Activated T-cell treated with anti-CD3 and anti-CD28 coated beads for 4 hours (primary cell): ENCODE measurements around the gene BTBD2.
A peak's percentile ranks its signal among the peaks of the same experiment; 100 is the strongest.
"Not testable (repeated sequence)": the region's sequence is repeated elsewhere in the genome, so short reads cannot be mapped to it uniquely, and the experiment has no call there.

Experiments
- DNase-seq: peaks from one replicate; pipeline ENCODE4 v3.0.0-alpha.2; 2020

BTBD2 gene

GRCh38 chr19:2039089-2039958 lies 23.8 kb upstream of the BTBD2 start:
- no peak for DNase-seq

DNA sequence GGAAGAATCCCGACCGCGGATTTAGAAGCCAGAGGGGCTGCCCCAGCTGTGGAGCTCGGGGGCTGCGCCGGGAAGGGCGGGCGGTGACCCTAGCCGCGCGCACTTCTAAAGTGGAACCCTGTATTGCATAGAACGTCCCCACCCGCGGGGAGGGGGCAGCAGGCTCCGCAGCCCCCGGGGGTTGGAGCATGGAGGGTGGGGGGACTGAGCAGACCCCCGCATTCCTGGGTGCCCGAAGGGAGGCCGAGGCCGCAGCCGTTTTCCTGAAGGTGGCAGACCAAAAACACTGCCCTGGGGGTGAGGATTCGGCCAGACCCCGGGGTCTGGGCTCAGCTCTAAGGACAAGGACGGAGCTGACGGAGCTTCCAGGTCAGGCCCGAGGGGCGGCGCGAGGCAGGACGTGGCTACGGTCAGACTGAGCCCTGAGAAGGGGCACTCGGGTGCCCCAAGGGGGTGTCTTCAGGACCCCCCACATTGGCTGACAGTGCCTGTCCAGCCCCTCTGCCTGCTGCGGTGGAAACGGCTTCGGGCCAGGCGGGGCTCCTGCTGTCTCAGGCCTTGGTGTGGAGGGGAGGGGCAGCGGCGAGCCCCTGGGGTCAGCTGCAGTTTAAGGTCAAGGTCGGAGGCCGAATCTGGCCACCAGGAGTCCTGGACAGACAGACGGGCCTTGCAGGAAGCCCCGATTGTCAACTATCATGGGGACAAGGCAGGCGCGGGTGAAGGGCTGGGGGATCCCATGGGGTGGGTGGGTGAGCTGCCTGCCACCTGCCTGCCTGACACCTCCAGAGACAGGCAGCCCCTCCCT lies 23.0 kb upstream of the BTBD2 start:
- DNase-seq = no peak

- DNase-seq = no peak
Observed at GRCh38 chr19:2037651-2038255, 22.2 kb upstream of the BTBD2 start.

DNA sequence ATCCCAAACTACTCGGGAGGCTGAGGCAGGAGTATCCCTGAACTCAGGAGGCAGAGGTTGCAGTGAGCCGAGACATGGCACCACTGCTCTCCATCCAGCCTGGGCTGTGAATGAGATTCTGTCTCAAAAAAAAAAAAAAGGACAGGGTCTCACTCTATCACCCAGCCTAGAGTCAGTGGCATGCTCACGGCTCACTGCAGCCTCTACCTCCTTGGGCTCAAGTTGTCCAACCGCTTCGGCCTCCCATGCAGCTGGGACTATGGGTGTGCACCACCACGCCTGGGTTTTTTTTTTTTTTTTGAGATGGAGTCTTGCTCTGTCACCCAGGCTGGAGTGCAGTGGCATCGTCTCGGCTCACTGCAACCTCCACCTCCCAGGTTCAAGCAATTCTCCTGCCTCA lies 20.9 kb upstream of the BTBD2 start:
- DNase-seq = no peak

- no peak for DNase-seq
Observed at GRCh38 chr19:2035590-2035991, 20.1 kb upstream of the BTBD2 start.

- peak; percentile 40 for DNase-seq
Observed at GRCh38 chr19:2034729-2035589, 19.4 kb upstream of the BTBD2 start.

DNA sequence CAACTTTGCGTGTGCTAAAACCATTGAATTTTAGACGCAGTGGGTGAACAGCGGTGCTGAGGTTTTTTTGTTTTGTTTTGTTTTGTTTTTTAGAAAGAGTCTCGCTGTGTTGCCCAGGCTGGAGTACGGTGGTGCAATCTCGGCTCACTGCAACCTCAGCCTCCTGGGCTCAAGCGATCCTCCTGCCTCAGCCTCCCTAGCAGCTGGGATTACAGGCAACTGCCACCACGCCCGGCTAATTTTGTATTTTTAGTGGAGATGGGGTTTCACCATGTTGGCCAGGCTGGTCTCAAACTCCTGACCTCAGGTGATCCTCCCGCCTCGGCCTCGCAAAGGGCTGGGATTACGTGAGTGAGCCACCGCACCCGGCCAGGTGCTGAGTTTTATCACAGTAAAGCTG lies 18.7 kb upstream of the BTBD2 start:
- DNase-seq = not testable (repeated sequence)

- no peak for DNase-seq
Observed at GRCh38 chr19:2033825-2034159, 18.3 kb upstream of the BTBD2 start.

- DNase-seq = no peak
Observed at GRCh38 chr19:2033115-2033824, 17.8 kb upstream of the BTBD2 start.

DNA sequence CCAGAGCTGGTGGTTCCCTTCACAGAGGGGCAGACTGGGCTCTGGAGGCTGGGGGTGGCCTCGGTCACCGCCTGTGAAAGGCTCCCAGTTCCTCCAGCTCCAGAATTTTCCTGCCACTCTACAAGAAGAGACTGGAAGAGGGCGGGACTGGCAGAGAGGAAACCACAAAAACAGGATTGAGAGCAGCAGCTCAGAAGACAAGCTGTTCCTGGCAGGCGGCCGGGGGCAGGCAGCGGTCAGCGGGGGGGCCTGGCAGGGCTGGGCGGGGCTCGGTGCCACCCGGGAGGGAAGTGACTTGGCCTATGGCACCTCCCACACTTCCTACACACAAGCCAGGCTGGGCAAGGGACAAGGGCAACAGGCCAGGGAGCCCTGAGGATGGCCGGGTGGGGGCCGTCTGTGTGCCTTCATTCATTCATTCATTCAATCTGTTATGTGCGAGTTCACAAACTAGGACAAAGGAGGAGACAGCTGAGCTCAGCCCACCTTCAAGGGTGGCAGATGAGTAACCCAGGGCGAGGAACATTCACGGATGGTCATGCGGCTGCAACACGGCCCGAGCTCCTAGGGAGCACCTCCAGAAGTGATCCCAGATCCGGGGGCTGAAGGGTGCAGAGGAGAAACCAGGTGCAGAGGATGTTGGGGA lies 16.9 kb upstream of the BTBD2 start:
- no peak for DNase-seq

DNA sequence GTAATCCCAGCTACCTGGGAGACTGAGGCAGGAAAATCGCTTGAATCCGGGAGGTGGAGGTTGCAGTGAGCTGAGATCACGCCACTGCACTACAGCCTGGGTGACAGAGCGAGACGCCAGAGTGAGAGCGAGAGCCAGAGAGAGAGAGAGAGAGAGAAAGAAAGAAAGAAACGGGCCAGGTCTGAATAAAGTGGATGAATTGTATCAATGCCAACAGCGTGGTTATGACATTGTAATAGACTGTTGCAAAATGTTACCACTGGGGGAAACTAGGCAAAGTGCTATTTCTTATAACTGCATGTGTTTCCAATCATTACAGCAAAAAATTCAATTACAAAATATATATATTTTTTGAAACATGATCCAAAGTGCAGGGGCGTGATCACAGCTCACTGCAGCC lies 11.8 kb upstream of the BTBD2 start:
- DNase-seq = no peak

DNA sequence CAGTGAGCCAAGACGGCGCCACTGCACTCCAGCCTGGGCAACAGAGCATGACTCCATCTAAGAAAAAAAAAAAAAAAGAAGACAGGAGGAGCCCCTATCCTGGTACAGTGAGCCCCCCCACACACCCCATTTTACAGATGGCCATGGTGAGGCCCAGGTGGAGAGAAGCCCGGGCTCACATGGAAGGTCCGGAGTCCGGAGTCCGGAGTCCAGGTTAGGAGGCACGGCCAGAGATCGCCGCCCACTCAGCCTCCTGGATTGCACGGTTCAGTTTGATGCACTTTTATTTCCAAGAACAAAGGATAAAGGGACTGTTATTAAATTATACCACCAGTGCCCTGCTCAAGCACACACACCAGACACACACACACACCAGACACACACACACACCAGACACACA lies 11.3 kb upstream of the BTBD2 start:
- DNase-seq = no peak

GRCh38 chr19:2022289-2022688 lies 6.8 kb upstream of the BTBD2 start:
- DNase-seq = no peak

DNA sequence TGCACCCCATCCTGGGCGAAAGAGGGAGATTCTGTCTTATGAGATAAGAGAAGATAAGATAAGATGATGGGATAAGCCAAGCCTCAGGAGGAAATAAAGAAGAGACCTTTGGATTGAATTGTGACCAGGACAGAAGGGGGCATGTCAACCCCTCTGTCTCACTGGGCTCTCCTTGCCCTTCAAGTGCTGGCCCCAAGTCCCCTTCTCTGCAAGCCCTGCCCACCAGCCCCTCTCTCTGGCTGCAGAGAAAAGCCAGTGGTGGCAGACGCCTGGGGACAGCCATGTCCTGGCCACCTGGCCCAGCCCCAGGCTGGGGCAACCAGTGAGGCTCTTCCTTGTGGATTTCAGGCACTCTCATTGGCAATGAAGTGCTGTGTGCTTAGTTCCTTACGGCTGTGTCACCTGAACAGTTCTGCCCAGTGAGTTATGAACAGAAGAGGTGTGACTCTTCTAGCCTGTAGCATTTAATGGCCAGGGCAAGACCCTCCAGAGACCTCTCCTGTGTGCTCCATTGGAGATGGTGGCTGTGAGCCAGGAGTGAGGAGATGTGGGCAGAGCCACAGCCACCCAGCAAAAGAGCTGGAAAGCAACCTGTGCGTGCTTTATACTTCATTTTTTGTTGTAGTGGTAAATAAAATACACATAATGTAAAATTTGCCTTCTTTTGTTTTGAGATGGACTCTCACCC lies 6.1 kb upstream of the BTBD2 start:
- no peak for DNase-seq

DNA sequence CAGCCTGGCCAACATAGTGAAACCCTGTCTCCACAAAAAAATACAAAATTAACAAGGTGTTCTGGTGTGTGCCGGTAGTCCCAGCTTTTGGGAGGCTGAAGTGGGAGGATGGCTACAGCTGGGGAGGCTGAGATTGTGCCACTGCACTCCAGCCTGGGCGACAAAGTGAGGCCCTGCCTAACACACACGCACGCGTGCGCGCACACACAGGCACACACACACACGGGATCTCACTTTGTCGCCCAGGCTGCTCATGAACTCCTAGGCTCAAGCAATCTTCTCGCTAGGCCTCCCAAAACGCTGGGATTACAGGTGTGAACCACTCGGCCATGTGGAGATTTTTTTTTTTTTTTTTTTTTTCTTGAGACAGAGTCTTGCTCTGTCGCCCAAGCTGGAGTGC lies 3.2 kb upstream of the BTBD2 start:
- no peak for DNase-seq

DNA sequence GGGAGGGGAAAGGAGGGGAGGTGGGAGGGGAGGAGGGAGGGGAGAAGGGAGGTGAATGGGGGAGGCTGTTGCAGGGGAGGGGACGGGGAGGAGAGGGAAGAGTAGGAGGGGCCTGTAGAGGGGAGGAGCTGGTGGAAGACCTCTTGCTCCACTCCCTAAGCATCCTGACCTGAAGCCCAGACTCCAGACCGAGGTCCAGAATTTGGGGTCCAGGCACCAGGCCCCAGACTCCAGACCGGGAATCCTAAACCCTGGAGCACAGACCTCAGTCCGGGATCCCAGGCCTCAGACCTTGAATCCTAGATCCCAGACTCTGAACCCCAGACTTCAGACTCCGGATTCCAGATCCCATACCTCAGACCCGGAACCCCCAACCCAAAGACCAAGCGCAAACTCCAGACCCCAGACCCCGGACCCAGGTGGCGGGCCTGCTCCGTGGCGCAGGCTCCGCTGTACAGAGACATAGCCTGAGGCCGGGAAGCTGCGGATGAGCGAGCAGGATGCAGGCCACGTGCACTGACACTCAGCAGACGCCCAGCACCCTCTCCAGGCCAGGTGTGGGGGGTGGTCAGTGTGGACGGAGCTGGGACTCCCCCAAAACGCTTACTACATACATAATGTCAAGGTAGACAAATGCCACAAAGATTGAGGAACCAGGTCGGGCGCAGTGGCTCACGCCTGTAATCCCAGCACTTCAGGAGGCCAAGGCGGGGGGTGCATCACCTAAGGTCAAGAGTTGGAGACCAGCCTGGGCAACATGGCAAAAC lies 710 bp upstream of the BTBD2 start:
- peak; percentile 40 for DNase-seq

- no peak for DNase-seq
Observed at GRCh38 chr19:2014731-2015607, 545 bp downstream of the BTBD2 start.

GRCh38 chr19:2014131-2014571 lies 1.4 kb downstream of the BTBD2 start:
- DNase-seq = no peak

GRCh38 chr19:2013683-2013961 lies 1.9 kb downstream of the BTBD2 start:
- DNase-seq = no peak
